Superior temporal gyrus (tissue), 1 donor: Measurements from ENCODE around the gene DNAAF5.

Experiments
- DNase-seq: peaks from one replicate; pipeline ENCODE4 v3.0.0-alpha.2; 2016; ENCODE audit errors: extremely low spot score

The DNAAF5 gene

GRCh38 chr7:768881-769504 lies 42.5 kb downstream of the DNAAF5 start:
- DNase-seq = no peak

DNA sequence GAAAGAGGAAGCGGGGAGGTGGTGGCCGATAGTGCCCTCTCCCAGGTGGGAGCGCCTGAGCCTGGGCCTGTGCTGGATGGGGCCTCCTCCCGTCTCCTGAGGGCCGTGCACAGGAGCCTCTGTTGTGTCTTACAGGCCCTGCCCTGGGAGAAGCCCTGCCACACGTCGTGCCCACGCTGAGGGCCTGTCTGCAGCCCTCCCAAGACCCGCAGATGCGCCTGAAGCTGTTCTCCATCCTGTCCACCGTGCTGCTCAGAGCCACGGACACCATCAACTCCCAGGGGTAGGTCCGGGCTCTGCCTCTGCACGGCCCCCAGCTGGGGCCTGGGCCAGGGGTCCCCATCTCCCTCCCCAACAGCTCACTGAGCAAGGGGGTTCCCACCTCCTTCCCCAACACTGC lies 43.8 kb downstream of the DNAAF5 start:
- DNase-seq = no peak

- DNase-seq = no peak
These were observed 44.3 kb downstream of the DNAAF5 start for GRCh38 chr7:770741-771166.

GRCh38 chr7:771234-772004 lies 44.9 kb downstream of the DNAAF5 start:
- DNase-seq = no peak

DNA sequence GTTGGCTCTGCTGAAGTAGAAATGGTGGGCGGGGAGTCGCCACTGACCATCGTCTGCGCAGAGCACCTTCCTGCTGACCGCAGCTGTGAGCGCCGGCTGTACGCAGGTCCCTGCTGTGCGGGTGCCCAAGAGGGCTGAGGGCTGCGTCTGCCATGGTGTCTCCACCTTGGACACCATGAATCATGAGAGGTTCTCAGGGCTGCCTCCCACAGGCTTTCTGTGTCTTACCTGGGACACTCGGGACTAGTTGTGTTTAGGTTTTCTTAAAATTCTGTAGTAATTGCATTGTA lies 45.5 kb downstream of the DNAAF5 start:
- no peak for DNase-seq

GRCh38 chr7:772392-772791 lies 45.9 kb downstream of the DNAAF5 start:
- no peak for DNase-seq

GRCh38 chr7:772861-773621 lies 46.5 kb downstream of the DNAAF5 start:
- no peak for DNase-seq

DNA sequence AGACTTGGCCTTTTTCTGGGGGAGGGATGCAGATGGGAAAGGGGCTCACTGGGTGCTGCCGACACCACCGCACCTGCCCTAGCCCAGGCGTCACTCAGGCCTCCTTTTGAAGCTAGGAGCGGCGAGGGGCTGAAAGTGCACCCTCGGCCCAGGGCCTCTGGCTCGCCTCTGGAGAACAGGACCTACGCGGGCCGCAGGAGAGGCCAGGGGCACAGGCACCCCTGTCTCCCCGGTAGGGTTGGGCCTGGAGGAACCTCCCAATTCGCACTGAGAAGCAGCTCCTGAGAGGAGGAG lies 47.1 kb downstream of the DNAAF5 start:
- no peak for DNase-seq

DNA sequence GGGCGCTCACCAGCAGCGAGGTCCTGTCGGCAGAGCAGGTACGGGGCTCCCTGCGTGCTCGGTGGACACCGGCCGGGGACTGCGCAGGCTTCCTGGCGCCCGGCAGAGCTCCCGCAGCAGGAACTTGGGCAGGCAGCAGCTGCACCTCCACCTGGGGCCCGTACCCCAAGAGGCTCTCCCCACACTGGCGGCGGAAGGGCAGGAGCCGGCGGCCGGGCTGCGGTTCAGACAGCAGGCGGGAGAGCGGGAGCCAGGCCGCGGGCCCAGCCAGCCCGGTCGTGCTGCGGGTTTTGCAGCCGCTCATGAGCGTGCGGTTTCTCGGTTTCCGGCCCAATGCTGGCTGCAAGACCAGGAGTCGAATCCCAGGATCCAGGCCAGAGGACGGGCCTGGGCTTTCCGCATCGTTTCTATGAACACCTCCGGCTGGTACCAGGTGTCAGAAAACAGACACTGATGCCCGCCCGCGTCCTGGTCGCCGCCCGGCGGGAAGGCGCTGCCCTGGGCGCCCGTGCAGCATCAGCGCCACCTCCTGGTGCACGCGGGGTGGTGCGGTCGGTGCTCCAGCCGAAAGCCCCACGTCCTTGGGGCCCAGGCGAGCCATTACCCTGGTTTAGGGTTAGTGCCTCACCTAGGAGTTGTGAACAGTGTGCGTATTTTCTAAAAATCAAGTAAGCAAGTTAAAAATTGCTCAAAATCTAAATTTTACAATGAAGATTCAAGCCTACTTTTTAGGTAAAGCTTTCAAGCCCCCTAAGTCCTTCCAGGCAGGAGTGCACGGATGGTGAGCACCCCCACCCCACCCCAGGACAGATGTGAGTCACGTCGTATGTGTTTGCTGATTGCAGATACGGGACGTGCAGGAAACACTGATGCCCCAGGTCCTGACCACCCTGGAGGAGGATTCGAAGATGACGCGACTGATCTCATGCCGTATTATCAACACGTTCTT lies 47.9 kb downstream of the DNAAF5 start:
- peak; percentile 60 for DNase-seq

DNA sequence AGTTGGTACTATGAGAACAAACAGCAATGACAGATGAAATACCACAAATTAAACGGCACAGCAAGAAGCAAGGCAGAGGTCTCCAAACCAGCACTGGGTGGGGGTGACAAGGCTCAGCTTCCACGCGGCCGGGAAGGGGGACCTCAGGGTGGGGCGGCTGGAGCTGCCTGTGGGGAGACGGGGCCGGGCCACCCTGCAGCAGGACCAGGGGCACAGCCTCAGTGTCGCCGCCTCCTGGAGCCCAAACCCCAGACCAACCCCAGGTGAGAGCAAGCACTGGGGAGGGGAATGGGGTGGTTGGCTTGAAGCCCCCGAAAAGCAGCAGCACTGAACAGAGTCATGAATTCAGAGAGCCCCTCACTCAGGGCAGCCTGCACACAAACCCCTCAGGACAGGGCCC lies 49.9 kb downstream of the DNAAF5 start:
- no peak for DNase-seq

GRCh38 chr7:776992-777727 lies 50.7 kb downstream of the DNAAF5 start:
- DNase-seq = no peak

- no peak for DNase-seq
These were observed 51.2 kb downstream of the DNAAF5 start for GRCh38 chr7:777728-778078.

DNA sequence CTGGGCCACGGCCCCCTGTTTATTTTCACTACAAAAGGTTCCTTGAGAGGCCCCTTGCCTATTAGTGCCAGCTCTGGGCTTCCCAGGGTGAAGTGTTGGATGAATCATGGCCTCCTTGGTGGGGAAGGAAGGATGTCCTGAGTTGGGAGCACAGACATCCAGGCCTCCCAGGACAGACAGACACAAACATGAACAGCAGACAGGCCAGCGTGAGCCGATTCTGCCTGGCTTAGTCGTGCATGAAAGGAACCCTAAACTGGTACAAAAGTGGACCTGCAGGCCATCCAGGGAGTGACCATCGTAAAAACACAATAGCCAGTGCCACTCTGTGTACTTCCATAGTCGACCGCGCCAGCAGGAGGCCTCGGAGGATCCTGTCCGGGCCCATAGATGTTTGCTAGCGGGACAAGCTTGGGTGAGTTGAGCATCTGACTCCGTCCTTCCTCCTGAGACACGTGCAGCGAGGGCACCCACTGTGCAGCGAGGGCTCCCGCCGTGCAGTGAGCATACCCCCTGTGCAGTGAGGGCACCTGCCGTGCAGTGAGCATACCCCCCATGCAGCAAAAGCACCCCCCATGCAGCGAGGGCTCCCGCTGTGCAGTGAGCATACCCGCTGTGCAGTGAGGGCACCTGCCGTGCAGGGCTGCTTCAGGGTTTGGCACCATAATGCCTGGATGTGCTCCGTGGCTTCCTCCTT lies 51.9 kb downstream of the DNAAF5 start:
- DNase-seq = no peak

- DNase-seq = no peak
These were observed 52.5 kb downstream of the DNAAF5 start for GRCh38 chr7:778968-779451.

- no peak for DNase-seq
These were observed 53.0 kb downstream of the DNAAF5 start for GRCh38 chr7:779480-779879.

GRCh38 chr7:780081-780480 lies 53.6 kb downstream of the DNAAF5 start:
- DNase-seq = no peak

- no peak for DNase-seq
These were observed 54.0 kb downstream of the DNAAF5 start for GRCh38 chr7:780516-780915.

DNA sequence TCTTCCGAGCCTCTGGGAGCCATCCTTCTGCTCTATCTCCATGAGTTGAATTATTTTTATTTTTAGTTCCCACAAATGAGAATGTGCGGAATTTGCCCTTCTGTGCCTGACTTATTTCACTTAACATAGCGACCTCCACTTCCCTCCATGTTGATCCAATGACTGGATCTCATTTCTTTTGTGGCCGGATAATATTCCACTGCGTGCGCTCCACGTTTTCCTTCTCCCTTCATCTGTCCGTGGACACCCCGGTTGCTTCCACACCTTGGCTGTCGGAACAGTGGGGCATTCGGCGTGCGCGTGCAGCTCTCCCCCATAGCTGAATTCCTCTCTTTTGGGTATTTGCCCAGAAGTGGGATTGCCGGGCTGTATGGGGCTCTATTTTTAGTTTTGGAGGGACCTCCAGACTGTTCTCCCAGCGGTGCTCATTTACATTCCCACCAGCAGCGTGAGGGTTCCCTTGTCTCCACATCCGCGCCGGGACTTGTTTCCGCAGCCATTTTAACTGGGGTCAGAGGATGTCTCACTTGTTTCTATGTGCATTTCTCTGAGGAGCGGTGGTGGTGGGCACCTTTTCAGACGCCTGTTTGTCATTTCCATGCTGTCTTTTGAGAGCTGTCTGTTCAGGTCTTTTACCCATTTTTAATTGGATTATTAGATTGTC lies 54.8 kb downstream of the DNAAF5 start:
- no peak for DNase-seq

DNA sequence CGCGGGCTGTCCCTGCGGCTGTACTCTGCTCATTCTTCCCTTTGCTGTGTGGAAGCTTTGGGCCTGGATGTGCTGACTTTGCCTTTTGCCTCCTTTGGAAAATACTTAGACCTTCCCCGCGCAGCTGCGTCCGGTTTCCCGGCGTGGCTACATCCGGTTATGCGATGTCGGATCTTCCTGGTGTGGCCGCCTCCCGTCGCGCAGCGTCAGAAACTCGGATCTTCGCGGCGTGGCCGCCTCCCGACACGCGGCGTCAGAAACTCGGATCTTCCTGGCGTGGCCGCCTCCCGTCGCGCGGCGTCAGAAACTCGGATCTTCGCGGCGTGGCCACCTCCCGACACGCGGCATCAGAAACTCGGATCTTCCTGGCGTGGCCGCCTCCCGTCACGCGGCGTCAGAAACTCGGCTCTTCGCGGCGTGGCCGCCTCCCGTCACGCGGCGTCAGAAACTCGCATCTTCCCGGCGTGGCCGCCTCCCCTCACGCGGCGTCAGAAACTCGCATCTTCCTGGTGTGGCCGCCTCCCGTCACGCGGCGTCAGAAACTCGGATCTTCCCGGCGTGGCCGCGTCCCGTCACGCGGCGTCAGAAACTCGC lies 55.5 kb downstream of the DNAAF5 start:
- no peak for DNase-seq
